ENCODE results near the gene PRODH2.

The PRODH2 gene

DNA sequence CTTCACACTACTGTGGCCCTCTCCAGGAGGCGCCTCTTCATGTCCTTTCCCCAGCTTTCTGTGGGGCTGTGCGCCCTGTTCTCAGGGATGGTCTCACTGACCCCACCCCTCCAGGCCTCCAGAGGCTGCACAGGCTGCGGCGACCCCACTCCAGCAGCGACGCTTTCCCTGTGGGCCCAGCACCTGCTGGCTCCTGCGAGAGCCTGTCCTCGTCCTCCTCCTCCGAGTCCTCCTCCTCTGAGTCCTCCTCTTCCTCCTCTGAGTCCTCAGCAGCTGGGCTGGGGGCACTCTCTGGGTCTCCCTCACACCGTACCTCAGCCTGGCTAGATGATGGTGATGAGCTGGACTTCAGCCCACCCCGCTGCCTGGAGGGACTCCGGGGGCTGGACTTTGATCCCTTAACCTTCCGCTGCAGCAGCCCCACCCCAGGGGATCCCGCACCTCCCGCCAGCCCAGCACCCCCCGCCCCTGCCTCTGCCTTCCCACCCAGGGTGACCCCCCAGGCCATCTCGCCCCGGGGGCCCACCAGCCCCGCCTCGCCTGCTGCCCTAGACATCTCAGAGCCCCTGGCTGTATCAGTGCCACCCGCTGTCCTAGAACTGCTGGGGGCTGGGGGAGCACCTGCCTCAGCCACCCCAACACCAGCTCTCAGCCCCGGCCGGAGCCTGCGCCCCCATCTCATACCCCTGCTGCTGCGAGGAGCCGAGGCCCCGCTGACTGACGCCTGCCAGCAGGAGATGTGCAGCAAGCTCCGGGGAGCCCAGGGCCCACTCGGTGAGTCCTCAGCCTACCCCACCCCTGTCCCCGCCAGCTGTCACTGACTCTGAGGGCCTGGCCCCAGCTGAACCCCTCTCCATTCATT, 26.1 kb downstream of the PRODH2 start:
- no peak for DNase-seq
- intact Hi-C loops (cut with DNase I): no loop called here

DNA sequence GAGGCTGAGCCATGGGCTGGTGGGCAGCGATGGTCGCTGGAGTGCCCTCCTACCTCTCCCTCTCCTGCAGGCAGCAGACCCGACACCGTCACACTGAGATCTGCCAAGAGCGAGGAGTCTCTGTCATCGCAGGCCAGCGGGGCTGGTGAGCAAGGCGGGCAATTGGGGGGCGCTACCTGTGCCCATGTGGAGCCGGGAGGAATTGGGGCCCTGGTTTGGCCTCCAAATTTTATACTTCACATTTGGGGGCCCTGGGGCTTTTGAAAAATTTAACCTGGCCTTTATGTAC, 27.4 kb downstream of the PRODH2 start:
- intact Hi-C loops (cut with DNase I): no loop called here
- no peak for DNase-seq

DNA sequence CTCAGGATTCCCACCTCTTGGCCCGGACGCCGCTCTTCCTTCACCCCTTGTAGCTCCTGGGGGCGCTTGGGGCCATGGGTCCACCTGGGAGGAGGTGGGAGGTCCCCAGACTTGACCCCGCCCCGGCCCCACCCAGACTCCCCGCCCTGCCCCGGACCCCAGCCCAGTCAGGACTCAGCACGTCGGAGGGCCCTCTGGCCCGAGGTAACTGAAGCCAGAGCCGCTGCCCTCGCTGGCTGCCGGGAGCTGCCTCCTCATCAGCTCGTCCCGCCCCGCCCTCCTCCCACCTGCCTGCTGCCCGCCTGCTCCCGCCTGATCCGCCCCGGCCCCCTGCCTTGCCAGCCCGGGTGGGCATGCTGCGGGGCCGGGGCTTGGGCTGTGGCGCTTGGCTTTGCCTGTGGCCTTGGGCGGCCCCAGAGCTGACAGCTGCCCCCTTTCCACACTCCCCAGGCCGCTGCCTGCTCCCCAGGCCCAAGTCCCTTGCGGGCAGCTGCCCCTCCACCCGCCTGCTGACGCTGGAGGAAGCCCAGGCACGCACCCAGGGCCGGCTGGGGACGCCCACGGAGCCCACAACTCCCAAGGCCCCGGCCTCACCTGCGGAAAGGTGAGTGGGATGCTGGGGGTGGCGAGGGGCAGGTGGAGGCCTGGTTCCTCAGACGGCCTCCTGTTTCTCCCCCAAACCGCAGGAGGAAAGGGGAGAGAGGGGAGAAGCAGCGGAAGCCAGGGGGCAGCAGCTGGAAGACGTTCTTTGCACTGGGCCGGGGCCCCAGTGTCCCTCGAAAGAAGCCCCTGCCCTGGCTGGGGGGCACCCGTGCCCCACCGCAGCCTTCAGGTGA, 27.9 kb downstream of the PRODH2 start:
- intact Hi-C loops (cut with DNase I): no loop called here
- no peak for DNase-seq

DNA sequence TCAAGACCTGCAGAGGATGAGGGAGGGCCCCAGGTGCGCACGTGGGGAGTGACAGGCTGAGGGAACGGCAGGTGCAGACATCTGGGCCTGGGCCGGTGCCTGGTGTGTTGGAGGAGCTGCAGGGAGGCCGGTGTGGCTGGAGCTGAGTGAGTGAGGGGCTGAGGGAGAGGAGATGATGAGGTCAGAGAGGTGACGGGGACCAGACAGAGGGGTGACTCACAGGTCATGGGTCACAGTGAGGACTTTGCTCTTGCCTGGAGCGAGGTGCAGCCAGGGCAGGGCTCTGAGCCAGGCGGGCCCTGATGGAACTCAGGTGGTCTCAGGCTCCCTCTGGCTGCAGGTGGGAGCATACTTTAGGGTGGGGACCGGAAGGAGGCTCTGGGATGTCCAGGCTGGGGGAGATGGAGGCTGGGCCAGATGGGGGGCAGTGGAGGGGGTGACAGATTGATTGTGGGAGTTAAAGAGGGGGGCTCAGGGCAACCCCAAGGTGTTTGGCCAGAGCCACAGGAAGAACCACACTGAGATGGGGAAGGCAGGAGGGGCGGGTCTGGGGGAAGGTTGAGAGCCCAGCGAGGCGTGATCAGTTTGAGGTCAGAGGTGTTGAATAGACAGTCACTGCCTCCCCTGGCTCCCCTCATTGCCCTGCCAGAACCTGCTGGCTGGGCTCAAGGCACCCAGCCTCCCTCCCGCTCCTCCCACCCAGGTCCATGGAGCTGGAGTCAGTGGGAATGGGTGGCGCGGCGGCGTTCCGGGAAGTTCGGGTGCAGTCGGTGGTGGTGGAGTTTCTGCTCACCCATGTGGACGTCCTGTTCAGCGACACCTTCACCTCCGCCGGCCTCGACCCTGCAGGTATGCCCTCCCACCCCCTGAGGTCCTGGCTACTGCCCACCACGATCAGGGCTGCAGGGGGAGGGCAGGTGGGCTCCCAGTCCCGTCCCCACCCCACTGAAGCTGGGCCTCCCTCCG, 28.9 kb downstream of the PRODH2 start:
- intact Hi-C loops (cut with DNase I): no loop called here
- DNase-seq: peak in 3 of 42 donors; percentile 29 to 47 (median 37)

DNA sequence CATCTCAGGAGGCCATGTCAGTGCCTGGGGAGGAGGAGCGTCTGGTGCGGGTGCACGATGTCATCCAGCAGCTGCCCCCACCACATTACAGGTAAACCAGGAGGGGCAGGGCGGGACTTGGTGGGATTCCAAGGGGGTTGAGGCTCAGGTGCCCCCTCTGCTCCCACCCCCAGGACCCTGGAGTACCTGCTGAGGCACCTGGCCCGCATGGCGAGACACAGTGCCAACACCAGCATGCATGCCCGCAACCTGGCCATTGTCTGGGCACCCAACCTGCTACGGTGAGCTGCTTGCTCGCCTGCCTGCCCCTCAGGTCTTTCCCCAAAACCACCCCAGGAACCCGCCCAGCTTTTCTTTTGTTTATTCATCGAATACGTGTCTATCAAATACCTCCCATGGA, 30.1 kb downstream of the PRODH2 start:
- intact Hi-C loops (cut with DNase I): no loop called here
- DNase-seq: no peak

DNA sequence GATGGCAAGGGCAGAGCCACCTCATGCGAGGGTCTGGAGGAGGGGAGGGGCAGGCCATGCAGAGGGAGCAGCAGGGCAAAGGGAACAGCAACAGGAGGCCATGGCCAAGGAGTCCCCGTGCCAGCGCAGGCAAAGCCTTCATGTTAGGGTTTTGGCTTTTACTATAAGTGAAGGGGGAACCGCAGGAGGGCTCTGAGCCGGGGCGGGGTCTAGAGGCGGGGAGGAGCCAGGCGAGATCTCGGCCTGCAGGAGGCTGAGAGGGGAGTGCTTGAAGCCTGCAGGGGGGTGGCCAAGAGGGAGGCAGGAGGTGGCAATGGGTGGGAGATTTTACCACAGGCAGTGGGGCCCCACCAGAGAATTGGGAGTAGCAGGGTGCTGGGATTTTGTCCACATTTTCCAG, 31.0 kb downstream of the PRODH2 start:
- intact Hi-C loops (cut with DNase I): no loop called here
- DNase-seq: no peak

DNA sequence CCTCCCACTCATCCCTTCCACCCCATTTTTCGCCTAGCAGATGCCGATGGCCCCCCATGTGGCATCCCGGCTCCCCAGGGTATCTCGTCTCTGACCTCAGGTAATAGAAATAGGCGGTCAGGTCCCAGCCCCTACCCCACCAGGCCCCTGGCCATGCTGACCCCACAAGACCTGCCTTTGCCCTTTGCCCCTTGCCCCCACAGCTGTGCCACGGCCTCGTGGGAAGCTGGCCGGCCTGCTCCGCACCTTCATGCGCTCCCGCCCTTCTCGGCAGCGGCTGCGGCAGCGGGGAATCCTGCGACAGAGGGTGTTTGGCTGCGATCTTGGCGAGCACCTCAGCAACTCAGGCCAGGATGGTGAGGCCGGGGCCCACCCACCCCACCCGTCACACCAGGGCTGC, 31.9 kb downstream of the PRODH2 start:
- no peak for DNase-seq
- intact Hi-C loops (cut with DNase I): no loop called here

DNA sequence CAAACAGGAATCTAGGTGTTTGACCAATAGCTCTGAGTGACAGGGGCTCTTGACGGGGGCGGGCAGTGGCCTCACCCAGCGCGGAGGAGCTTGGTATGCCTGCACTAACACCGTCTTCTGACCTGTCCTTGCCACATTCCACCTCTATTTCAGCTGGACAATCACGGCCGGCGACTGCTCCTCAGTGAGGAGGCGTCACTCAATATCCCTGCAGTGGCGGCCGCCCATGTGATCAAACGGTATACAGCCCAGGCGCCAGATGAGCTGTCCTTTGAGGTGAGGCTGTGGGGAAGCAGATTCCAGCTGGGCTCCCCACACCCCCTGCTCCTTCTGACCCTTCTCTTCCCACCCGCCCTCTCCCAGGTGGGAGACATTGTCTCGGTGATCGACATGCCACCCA, 32.6 kb downstream of the PRODH2 start:
- DNase-seq: no peak
- intact Hi-C loops (cut with DNase I): no loop called here

DNA sequence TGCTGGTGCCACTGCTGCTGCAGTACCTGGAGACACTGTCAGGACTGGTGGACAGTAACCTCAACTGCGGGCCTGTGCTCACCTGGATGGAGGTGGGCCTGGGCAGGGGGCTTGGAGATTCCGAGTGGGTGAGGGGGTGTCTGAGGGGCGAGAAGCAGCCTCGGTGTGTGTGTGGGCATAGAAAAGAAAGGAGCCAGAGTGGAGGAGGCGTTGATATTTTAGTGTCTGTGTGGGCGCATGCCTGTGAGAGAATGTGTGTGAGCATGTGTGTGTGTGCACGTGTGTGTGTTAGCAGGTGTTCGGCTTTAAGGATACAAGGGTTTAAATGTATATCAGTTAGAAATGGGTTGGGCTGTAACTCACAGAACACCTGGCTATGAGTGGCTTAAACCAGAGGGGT, 33.6 kb downstream of the PRODH2 start:
- peak in 24 of 42 donors; percentile 26 to 79 (median 59) for DNase-seq
- intact Hi-C loops (cut with DNase I): loop anchor here (5.0 kb wide), 1 partner anchor 88 kb away; the partner anchor contains the start of gene APLP1

DNA sequence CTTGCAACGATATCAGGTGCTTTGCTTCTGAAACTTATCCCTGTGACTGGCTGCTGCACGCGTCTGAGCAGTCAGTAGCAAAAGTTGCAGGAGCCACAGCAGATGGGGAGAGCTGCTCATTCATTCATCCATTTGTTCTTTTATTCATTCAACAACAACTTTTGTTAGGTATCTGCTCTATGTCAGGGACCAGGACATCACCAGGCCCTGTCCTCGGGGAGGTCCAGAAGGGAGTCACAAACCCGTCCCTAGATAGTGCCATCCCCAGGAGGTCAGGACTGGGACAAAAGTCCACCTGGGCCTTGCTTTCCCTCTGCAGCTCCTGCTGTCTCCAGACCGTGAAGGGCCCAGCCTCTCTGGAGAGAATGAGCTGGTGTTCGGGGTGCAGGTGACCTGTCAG, 34.7 kb downstream of the PRODH2 start:
- no peak for DNase-seq
- intact Hi-C loops (cut with DNase I): loop anchor here (5.0 kb wide), 1 partner anchor 89 kb away; the partner anchor contains the start of gene APLP1

DNA sequence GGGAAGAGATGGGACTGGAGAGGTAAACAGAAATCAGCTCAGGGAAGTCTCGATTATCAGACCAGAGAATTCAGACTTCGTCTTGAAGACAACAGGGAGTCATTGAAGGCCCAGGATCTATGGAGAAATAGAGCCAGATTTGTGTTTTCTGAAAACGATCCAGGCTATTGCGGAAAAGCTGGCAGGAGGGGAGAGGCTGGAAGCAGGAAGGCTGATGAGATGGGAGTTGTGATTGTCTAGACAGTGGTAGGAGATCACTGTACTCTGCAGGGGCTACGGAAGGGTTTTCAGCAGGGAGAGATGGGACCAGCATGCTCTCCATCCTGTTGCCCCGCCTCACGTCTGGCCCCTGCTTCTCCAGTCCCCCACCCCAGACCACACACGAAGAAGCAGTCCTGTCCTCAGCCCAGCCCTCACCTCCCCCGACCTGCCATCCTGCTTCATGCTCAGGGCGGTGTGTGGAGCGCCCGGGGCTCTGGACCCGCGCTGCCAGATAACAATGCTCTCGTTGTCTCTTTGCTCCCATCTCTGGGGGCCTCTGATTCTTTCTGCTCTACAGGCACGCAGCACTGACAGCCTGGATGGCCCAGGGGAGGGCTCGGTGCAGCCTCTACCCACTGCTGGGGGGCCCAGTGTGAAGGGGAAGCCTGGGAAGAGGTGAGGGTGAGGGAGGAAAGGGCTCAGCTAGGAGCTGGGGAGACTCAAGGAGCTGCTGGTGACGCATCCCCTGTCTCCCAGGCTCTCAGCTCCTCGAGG, 35.4 kb downstream of the PRODH2 start:
- intact Hi-C loops (cut with DNase I): loop anchor here (5.0 kb wide), 1 partner anchor 90 kb away; the partner anchor contains the start of gene APLP1
- peak in 26 of 42 donors; percentile 29 to 72 (median 56) for DNase-seq

DNA sequence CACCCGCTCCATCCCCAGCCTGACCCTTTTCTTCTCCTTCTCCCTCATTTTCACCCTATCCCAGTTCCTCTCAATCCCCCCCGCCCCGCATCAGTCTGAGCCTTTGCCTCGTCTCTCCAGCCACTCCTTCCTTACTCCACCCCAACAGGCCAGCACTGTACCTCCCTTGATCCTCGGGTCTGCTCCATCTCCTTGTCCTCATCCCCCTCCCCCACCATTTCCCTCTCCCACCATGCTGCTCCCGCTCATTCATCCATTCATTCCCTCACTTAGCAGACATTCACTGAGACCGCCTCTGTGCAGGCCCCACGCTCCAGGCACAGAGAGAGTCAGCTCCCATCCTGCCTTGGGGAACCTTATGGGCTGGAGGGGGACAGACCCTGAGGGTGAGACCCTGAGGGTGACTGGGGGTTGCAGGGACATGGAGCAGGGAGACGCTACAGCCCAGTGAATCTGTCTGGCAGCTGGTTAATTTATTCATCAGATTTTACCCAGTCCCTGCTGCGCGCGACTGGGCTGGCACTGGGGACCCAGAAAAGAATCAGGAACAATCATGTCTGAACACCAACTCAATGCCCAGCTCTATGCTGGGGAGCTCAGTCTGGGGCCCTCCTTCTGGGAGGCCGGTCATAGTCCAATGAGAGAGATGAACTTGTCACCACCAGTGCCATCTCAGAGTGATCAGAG, 36.4 kb downstream of the PRODH2 start:
- DNase-seq: peak in 4 of 42 donors; percentile 26 to 52 (median 42)
- intact Hi-C loops (cut with DNase I): loop anchor here (5.0 kb wide), 1 partner anchor 91 kb away; the partner anchor contains the start of gene APLP1

DNA sequence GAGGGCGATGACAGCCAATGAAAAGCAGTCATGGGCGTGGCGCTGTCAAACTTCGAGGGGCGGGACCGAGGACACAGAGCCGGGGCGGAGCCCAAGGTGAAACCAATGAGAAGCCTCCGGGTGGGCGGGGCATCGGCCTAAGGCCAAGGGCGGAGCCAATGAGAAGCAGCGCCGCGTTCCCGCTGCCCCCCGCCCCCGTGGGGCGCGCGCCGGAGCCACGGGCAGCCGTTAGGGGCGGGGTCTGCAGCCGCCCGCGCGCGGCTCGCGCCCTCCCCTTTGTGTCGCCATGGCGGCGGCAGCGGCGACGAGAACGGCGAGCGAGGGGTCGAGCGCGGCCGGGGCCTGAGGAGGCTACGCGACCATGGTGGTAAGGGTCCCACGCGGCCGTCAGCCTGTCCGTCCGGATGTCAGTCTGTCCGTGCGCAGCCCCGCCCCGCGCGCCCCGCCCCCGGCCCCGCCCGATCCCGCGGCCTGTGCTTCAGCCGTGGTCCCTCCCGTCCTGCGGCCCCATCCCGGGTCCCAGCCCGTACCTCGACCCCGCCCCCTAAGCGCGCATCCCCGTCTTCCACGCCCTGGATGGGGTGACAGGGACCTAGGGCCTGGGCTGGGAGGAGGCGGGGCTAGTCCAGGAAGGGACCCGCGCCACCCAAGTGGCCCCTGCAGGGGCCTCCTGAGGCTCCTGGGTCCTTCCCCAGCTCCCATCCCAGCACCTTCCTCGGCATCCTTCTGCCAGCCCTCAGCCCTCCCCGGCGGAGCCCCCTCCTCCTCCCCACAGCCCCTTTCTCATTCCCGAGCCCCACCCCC, 37.1 kb downstream of the PRODH2 start, which contains the start of gene ARHGAP33:
Gene ARHGAP33, plus strand, starts transcription at position 267 of the 804 bp plus-strand sequence. Its CDS starts 95 bp downstream, at position 362.
- DNase-seq: peak; percentile 98 to 100 (median 100)
- intact Hi-C loops (cut with DNase I): loop anchor here (5.0 kb wide), 1 partner anchor 92 kb away; the partner anchor contains the start of gene APLP1

DNA sequence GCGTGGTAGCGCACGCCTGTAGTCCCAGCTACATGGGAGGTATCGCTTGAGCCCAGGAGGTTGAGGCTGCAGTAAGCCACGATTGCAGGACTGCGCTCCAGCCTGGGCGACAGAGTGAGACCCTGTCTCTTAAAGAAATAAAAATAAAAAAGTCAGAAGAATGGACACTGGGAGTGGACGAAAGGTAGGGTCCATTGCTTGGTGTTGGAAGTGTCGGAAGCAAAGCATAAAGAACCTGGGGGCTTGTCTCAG, 37.7 kb downstream of the PRODH2 start:
- intact Hi-C loops (cut with DNase I): loop anchor here (5.0 kb wide), 1 partner anchor 92 kb away; the partner anchor contains the start of gene APLP1
- DNase-seq: no peak

DNA sequence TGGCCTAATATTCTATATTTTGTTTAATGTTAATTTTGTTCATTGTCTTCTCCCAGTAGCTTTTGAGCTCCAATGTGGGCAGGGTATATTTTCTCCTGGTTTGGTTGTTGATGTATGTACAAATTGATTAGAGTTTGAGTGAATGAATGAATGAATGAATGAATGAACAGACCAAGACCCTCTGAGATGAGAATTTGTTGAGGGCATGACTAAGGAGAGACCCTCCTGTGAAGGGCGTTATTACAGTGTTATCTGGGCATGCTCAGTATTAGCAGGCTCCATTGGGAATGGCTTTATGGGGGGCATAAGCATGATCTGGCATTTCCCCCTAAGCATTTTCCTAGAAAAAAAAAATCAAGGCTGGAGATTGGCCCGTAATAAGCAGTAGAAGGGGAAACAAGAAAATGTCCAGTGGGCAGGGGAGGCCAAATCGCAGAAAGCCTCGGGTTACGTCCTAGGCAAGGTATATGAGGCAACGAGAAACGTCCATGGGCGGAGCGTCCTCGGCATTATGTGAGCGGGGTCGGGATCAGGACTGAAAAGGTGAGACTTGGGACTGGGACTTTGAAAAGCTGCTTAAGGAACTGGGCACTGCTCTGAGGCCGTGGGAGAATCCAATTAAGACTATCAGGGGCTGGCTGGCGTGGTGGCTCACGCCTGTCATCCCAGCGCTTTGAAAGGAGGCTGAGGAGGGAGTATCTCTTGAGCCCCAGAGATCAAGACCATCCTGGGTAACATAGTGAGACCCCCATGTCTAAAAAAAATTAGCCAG, 38.2 kb downstream of the PRODH2 start:
- no peak for DNase-seq
- intact Hi-C loops (cut with DNase I): loop anchor here (5.0 kb wide), 1 partner anchor 93 kb away; the partner anchor contains the start of gene APLP1

Measured in head of caudate nucleus (tissue), 42 donors.